GM10847 (cell line): ENCODE measurements around the gene HOXB4.

ENCODE experiments used
- POLR2A ChIP-seq: IDR thresholded peaks from 2 replicates; pipeline ENCODE4 v1.6.1; 2011; ENCODE audit not compliant: insufficient read length; ENCODE audit errors: extremely low read depth

The HOXB4 gene

GRCh38 chr17:48609033-48609432 lies 30.9 kb upstream of the HOXB4 start:
- TF ChIP-seq POLR2A = no peak

DNA sequence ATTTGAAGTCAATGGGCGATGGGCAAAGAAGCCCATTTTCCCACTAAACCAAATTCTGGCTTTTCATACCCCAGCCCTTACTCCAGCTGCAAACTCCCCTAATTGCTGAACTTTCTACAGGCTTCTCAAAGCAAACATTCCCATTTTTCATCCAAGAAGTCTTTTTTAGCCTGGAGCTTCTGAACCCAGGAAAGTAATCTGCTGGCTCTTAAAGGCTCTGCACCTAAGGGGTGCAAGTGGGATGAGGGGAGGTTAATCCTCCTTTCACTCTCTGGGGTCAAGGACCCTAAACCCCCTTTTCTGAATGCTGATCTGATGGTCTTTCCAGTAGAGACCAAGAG lies 30.3 kb upstream of the HOXB4 start:
- no peak for TF ChIP-seq POLR2A

DNA sequence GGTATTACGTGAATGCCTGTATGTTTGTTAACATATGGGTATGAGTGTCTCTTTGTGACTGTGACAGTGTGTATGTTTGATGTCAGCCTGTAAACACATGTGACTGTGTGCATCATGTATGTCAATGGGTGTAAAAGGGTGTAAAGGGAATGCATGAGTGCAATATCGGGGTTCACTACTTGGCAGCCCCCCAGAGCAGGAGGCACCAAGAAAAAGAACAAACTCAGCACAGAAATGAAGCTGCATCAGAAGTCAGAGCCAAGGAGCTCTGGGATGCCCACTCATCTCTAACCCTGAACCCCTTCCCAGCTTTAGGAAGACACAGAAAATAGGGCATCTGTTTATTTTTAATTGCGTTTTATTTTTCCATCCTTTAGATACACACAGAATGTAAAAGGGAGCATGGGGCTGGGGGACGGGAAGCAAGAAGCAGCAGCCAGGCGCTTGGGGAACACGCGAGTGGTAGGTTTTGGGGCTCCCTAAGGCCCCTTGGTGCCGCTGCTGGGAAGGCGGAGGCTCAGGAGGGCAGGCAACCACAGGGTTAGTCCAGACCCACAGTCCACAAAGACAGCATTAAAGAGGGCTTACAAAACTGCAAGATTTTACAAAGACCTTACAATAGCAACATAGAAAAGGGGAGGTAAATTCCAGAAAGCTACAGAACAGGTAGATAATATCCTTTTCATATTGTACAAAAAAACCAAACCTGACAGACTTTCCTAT lies 28.9 kb upstream of the HOXB4 start:
- TF ChIP-seq POLR2A = no peak

- TF ChIP-seq POLR2A = no peak
These were observed 28.1 kb upstream of the HOXB4 start for GRCh38 chr17:48605991-48606891.

GRCh38 chr17:48605409-48605919 lies 27.3 kb upstream of the HOXB4 start:
- TF ChIP-seq POLR2A = no peak

- no peak for TF ChIP-seq POLR2A
These were observed 26.7 kb upstream of the HOXB4 start, which contains the start of gene HOXB6 for GRCh38 chr17:48604770-48605329. HOXB6 (minus strand) TSS chr17:48604986; CDS start chr17:48598150, 6,836 bp downstream.

DNA sequence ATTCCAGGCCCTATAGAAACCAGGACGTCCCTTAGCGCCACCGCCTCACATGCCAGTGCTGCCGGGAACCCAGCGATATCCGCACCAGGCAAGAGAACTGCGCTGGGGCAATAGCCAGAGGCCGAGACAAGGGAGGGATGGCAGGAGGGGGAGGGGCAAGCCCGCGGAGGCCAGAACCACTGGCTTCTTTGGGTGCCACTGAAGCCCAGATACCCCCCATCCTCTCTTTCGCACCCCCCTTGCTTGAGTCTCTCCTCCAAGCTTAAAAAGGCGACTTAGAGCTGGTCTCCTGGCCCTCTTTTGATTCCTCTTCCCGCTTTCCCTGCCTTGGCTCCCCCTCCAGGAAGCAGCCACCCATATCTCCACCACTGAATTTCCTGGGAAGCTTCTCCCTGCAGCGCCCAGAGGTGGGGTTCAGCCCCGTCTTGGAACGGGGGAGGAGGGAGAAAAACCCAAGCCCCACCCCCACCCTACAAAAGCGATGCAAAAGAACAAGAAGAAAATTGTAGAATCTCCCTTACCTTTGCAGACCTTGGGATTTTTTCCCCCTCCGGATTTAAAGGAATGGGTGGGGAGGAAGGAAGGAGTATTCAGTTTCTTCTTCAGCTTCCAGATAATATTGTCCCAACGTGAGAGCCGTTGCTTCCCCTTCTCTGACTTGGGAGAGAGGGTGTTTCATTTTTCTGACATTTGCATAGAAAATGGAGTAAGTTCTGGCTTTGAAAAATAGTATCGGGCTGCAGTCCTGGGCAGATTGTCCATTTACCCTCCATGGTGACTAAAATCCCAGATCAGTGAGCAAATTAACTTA lies 26.0 kb upstream of the HOXB4 start:
- TF ChIP-seq POLR2A = no peak

DNA sequence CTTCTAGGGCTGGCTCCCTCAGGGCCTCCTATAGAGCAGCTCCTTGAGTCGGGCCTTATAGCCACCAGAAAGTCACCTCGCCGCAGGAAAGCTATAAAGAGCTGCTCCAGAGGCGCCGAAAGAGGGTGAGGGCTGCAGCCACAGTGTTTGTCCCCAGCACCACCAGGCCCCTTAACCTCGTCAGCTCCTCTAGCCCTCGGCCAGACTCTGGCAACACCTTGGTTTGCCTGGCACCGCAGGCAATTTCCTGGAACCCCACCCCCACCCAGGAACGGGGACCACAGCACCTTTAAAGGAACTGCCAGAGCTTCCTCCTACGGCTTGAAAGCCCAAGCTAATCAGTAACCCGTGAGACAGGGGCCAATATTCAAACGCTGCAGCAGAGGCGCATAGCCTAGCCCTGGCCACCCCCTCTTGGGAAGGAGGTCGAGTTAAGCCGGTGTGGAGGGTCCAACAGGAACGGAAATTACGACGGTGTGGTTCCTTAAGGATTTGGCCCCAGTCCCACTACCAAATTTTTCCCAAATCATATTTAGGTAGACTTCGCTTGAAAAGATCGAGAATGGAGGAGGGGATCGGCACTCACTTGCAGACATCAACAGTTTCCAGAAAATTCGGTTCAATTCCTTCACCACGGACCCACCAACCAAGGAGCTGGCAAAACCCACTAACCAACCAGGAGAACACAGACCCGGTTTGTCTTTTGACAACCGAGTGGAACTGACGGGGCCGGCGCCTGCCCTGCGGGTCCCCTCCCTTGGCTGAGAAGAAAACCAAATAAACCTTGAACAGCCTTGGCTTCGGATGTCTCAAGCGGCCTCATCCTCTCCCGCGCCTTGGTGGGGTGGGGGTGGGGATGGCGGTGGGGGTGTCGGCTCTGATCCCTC lies 23.6 kb upstream of the HOXB4 start:
- no peak for TF ChIP-seq POLR2A

GRCh38 chr17:48601207-48601538 lies 23.0 kb upstream of the HOXB4 start:
- no peak for TF ChIP-seq POLR2A

- no peak for TF ChIP-seq POLR2A
These were observed 22.3 kb upstream of the HOXB4 start for GRCh38 chr17:48600244-48601098.

DNA sequence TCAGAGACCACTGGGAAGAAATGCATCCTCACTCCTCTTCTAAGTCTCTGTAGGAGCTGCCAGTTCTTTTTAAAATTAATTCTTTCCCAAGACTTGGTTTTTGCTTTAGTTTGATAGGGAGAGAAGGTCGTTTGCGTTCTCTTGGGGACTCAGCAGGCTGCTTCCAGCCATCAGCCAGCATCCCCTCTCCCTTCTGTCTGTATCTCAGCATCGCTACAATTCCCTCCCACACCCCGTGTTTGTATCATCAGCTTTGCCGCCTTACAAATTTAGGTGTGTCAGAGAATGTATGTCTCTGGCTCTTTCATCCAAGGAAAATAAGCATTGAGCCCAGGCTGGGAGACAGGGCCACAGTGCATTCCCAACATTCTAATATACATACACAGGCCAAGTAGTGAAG lies 21.2 kb upstream of the HOXB4 start:
- no peak for TF ChIP-seq POLR2A

DNA sequence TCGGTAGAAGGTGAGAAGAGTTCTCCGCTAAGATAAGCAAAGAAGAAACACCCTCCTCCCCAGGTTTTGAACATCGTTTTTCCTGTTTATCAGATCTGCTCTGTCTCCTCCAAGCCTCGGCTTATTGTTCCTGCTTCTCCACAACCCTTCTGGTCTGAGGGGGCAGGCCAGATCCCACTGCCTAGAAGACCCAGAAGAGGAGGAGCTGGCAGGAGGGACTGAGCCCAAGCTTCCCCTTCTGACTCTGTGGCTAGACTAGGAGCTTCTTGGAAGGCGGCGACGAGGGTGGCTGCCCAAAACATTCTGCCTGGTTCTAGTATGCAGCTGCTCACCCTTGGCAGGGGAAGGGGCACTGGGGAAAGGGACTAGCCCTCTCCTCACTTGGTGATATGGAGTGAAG lies 20.6 kb upstream of the HOXB4 start:
- no peak for TF ChIP-seq POLR2A

GRCh38 chr17:48597778-48598631 lies 19.9 kb upstream of the HOXB4 start:
- no peak for TF ChIP-seq POLR2A

- TF ChIP-seq POLR2A = no peak
These were observed 19.3 kb upstream of the HOXB4 start for GRCh38 chr17:48597528-48597777.
